DOHH2 (cell line): Measurements from ENCODE around the gene MALAT1.
A peak's percentile ranks its signal among the peaks of the same experiment; 100 is the strongest.
"Not testable (repeated sequence)": the region's sequence is repeated elsewhere in the genome, so short reads cannot be mapped to it uniquely, and the experiment has no call there.

Experiments
- H3F3A ChIP-seq: fragments of 200-600 bp; sonication (generic), shearing (Covaris generic); 2 replicates; pipeline ENCODE4 v1.6.0; 2016; ENCODE audit warnings: antibody characterized with exemption, mild to moderate bottlenecking; ENCODE audit not compliant: control insufficient read depth, insufficient read depth
- H3K27ac ChIP-seq: fragments of 200-600 bp; sonication (generic); 2 replicates; pipeline ENCODE4 v1.5.1; 2014; ENCODE audit warnings: low read depth, mild to moderate bottlenecking, low read length, moderate library complexity
- H3K27me3 ChIP-seq: fragments of 200-600 bp; sonication (generic); 2 replicates; pipeline ENCODE4 v1.6.1; 2014; ENCODE audit warnings: mild to moderate bottlenecking, low read length, mixed read lengths; ENCODE audit not compliant: control insufficient read depth
- H3K36me3 ChIP-seq: fragments of 200-600 bp; sonication (generic); 2 replicates; pipeline ENCODE4 v1.6.1; 2014; ENCODE audit warnings: mild to moderate bottlenecking, low read length, moderate library complexity, mixed read lengths; ENCODE audit not compliant: control insufficient read depth
- H3K4me1 ChIP-seq: fragments of 200-600 bp; sonication (generic); 2 replicates; pipeline ENCODE4 v1.6.1; 2014; ENCODE audit warnings: mild to moderate bottlenecking, low read length, mixed read lengths; ENCODE audit not compliant: control insufficient read depth
- H3K4me2 ChIP-seq: fragments of 200-600 bp; sonication (generic); 2 replicates; pipeline ENCODE4 v1.6.0; 2014; ENCODE audit warnings: mild to moderate bottlenecking, low read length, moderate library complexity
- H3K4me3 ChIP-seq: fragments of 200-600 bp; sonication (generic); 2 replicates; pipeline ENCODE4 v1.5.1; 2014; ENCODE audit warnings: mild to moderate bottlenecking, low read length, mixed read lengths
- H3K79me2 ChIP-seq: fragments of 200-600 bp; sonication (generic); 2 replicates; pipeline ENCODE4 v1.6.1; 2014; ENCODE audit warnings: mild to moderate bottlenecking, low read length, mixed read lengths; ENCODE audit not compliant: control insufficient read depth
- H3K9me2 ChIP-seq: fragments of 200-600 bp; sonication (generic); replicated peaks from 2 replicates; pipeline ENCODE4 v1.6.1; 2014; ENCODE audit warnings: mild to moderate bottlenecking, low read length, mixed read lengths; ENCODE audit not compliant: control insufficient read depth
- H3K9me3 ChIP-seq: fragments of 200-600 bp; sonication (generic); 2 replicates; pipeline ENCODE4 v1.6.1; 2014; ENCODE audit warnings: antibody characterized with exemption, low read length, mixed read lengths; ENCODE audit not compliant: control insufficient read depth, insufficient read depth
- H4K20me1 ChIP-seq: fragments of 200-600 bp; sonication (generic); 2 replicates; pipeline ENCODE4 v1.6.0; 2014; ENCODE audit warnings: low read depth, mild to moderate bottlenecking, antibody characterized with exemption, low read length, moderate library complexity; ENCODE audit not compliant: control insufficient read depth, insufficient read depth
- EZH2phosphoT487 ChIP-seq: fragments of 200-600 bp; sonication (generic); IDR thresholded peaks from 2 replicates; pipeline ENCODE4 v1.6.1; 2017; ENCODE audit warnings: borderline replicate concordance, mild to moderate bottlenecking, antibody characterized with exemption, low read length, moderate library complexity, mixed read lengths
- TF ChIP-seq, protein P1 (sequence below): fragments of 200-600 bp; sonication (generic); IDR thresholded peaks from one replicate; pipeline ENCODE4 v1.5.1; 2014; ENCODE audit warnings: antibody characterized with exemption, mild to moderate bottlenecking, low read depth, low read length; ENCODE audit not compliant: poor library complexity, severe bottlenecking

MALAT1 gene

DNA sequence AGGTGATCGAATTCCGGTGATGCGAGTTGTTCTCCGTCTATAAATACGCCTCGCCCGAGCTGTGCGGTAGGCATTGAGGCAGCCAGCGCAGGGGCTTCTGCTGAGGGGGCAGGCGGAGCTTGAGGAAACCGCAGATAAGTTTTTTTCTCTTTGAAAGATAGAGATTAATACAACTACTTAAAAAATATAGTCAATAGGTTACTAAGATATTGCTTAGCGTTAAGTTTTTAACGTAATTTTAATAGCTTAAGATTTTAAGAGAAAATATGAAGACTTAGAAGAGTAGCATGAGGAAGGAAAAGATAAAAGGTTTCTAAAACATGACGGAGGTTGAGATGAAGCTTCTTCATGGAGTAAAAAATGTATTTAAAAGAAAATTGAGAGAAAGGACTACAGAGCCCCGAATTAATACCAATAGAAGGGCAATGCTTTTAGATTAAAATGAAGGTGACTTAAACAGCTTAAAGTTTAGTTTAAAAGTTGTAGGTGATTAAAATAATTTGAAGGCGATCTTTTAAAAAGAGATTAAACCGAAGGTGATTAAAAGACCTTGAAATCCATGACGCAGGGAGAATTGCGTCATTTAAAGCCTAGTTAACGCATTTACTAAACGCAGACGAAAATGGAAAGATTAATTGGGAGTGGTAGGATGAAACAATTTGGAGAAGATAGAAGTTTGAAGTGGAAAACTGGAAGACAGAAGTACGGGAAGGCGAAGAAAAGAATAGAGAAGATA, at the start of gene MALAT1:
Gene MALAT1 (plus strand): TSS at position 69 of the 736 bp plus-strand sequence.
- no peak for TF ChIP-seq EZH2phosphoT487
- TF ChIP-seq, protein P1, sequence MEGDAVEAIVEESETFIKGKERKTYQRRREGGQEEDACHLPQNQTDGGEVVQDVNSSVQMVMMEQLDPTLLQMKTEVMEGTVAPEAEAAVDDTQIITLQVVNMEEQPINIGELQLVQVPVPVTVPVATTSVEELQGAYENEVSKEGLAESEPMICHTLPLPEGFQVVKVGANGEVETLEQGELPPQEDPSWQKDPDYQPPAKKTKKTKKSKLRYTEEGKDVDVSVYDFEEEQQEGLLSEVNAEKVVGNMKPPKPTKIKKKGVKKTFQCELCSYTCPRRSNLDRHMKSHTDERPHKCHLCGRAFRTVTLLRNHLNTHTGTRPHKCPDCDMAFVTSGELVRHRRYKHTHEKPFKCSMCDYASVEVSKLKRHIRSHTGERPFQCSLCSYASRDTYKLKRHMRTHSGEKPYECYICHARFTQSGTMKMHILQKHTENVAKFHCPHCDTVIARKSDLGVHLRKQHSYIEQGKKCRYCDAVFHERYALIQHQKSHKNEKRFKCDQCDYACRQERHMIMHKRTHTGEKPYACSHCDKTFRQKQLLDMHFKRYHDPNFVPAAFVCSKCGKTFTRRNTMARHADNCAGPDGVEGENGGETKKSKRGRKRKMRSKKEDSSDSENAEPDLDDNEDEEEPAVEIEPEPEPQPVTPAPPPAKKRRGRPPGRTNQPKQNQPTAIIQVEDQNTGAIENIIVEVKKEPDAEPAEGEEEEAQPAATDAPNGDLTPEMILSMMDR: no peak
- Histone ChIP-seq H3K9me2 (no peaks in the 10 kb centered on the region), H3K27ac (peak within 1 kb of the TSS; percentile 99), H3K9me3 (no peaks in the 10 kb centered on the region), H3K36me3 (peaks cover 57% of the 10 kb centered on the region), H4K20me1 (peaks cover 45% of the 10 kb centered on the region), H3K4me1 (peaks cover 57% of the 10 kb centered on the region), H3K79me2 (peaks cover 81% of the 10 kb centered on the region), H3K4me3 (peak within 1 kb of the TSS; percentile 85), H3F3A (peaks cover 61% of the 10 kb centered on the region), H3K4me2 (peak within 1 kb of the TSS; percentile 92), H3K27me3 (no peaks in the 10 kb centered on the region)

DNA sequence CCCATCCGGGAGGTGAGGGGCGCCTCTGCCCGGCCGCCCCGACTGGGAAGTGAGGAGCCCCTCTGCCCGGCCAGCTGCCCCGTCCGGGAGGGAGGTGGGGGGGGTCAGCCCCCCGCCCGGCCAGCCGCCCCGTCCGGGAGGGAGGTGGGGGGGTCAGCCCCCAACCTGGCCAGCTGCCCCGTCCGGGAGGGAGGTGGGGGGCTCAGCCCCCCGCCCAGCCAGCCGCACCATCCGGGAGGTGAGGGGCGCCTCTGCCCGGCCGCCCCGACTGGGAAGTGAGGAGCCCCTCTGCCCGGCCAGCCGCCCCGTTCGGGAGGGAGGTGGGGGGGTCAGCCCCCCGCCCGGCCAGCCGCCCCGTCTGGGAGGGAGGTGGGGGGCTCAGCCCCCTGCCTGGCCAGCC, 47.5 kb upstream of the MALAT1 start:
- not testable (repeated sequence) for H3K9me2 ChIP-seq, H3K27me3 ChIP-seq, H4K20me1 ChIP-seq, H3K27ac ChIP-seq, H3K4me2 ChIP-seq, H3F3A ChIP-seq, H3K36me3 ChIP-seq, H3K4me3 ChIP-seq, H3K9me3 ChIP-seq
- peaks cover 24% of the 10 kb centered on the region for H3K4me1 ChIP-seq
- H3K79me2 ChIP-seq: peaks cover 15% of the 10 kb centered on the region

DNA sequence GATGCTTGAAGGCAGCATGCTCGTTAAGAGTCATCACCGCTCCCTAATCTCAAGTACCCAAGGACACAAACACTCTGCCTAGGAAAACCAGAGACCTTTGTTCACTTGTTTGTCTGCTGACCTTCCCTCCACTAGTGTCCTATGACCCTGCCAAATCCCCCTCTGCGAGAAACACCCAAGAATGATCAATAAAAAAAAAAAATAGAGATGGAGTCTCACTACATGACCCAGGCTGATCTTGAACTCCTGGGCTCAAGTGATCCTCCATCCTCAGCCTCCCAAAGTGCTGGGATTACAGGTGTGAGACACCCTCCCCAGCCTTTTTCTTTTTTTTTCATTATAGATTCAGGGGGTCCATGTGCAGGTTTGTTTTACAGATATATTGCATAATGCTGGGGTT, 46.6 kb upstream of the MALAT1 start:
- H3K36me3 ChIP-seq: peaks cover 16% of the 10 kb centered on the region
- H3K9me3 ChIP-seq, H4K20me1 ChIP-seq, H3K27ac ChIP-seq, H3K4me2 ChIP-seq, H3F3A ChIP-seq, H3K4me3 ChIP-seq, H3K9me2 ChIP-seq, H3K27me3 ChIP-seq: not testable (repeated sequence)
- peaks cover 31% of the 10 kb centered on the region for H3K4me1 ChIP-seq
- peaks cover 25% of the 10 kb centered on the region for H3K79me2 ChIP-seq

DNA sequence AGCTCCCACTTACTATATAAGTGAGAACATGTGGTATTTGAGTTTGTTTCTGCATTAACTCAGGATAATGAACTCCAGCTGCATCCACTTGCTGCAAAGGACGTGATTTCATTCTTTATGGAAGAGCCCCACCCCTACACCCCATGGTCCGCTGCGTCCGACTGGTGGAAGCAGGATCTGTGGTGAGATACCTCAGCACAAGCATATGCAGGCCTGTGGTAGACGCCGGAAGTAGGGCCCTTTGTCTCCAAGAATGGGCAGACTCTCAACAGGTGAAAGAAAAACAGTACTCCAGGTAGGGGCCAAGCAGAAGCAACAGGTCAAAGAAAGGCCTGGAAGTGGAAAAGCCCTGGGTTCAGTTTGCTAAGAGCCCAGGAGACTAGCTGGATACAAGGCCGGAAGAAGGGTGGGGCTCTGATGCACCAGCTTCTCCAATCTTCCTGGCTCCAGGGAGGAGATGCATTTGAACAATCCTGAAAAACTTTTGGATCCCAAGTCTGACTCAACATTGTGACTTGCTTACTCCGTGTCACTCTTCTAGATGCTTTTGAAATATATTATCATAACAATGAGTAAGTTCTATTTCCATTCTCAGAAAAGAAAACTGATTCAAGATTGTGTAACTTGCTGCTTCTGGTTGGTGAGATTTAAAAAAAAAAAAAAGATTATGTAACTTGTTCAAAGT, 45.9 kb upstream of the MALAT1 start:
- H3K27ac ChIP-seq: no peak overlapping the region
- TF ChIP-seq EZH2phosphoT487: no peak
- TF ChIP-seq, protein P1: no peak
- H3F3A ChIP-seq: peaks cover 9% of the 10 kb centered on the region
- H3K4me3 ChIP-seq: no peak overlapping the region
- peaks cover 38% of the 10 kb centered on the region for H3K4me1 ChIP-seq
- H4K20me1 ChIP-seq: no peaks in the 10 kb centered on the region
- H3K4me2 ChIP-seq: no peak overlapping the region
- H3K36me3 ChIP-seq: peaks cover 19% of the 10 kb centered on the region
- peaks cover 32% of the 10 kb centered on the region for H3K79me2 ChIP-seq
- no peaks in the 10 kb centered on the region for H3K27me3 ChIP-seq
- no peaks in the 10 kb centered on the region for H3K9me3 ChIP-seq
- H3K9me2 ChIP-seq: no peaks in the 10 kb centered on the region
